ENCODE measurements around the gene SCOC.

The SCOC gene

DNA sequence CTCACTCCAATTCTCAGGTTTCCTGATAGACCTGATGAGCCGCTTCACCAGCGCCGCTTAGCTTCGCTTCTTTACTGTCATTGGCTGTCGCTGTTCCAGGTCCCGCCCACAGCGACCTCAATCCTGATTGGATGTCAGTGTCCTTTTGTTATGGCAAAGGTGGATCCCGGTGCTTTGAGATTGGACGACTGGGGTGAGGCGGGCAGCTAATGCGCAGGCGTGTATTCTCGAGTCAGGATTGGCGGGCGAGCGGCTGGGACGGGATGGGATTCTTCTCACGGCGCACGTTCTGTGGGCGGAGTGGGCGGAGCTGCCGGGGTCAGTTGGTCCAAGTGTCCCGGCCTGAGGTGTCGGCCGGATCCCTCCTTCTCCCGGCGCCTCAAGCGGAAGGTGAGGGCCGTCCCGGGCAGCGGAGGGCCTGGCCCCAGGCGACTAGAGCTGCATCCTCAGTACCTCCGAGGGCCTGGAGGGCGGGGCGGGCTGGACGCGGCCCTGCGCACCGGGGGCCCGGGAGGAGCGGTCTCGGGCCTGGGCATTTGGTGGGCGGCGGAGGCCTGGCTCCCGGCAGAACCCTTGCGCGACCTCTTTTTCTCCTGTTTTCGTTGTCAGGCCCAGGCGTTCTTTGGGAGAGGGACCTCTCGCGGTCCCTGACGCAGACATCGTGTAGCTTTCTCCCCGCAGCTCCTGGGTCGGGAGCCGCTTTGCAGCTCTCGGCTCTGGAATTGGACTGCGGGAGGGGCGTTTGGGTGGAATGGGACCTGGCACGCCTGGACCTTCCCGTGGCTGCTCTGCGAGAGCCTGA, at the start of gene SCOC:
TSS of gene SCOC (plus strand) at position 319 of the 802 bp plus-strand sequence. CDS start 5,525 bp downstream, outside the sequence.
- DNase-seq: peak; percentile 99

DNA sequence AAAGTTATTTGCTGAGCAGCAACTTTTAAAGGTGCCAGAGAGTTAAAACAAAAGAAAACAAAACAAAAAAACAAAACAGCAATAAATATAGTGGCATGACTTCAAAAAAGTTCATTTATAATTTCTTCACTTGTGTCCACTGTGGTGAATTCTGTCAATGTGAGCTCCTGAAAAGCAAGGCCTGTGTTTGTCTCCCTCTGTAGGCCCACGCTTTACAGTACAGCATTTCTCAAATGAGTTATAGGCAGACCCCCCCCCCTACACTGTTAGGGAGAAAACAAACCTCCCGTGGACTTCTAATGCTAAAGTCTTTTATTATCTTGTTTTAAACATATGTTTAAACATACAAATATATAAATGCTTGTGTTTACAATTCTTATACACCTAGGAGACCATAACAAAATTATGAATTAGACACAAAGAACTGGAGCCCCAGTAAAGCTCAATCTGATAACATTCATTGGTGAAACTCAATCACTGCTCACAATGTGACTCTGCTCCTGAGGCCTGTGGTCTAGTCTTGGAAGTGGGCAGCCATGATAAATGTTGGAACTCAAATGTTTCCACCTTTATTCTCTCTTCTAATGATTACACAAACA, 47.0 kb upstream of the SCOC start:
- peak; percentile 35 for DNase-seq

DNA sequence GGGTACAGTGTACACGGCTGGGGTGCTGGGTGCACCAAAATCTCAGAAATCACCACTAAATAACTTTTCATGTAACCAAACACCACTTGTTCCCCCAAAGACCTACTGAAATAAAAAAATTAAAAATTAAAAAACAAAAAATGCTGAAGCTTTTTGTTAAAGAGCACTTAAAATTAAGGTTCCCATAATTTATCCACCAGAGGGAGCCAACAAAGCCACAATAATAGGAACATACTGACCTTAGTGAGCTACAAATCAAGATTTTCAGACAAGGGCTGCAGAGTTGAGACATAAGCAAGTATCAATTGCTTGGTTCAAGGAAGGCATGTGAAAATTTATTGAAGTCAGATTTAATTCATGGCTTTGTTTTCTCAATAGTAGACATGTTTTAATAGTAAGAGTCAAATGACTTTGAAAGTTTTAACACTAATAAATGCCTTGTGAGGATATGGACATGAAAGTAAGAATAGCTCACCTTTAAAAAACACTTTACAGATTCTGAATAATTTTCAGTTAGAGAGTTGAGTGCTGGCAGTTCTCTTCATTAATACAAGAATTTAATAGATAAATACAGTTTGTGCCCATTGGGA, 43.0 kb upstream of the SCOC start:
- DNase-seq: no peak

DNA sequence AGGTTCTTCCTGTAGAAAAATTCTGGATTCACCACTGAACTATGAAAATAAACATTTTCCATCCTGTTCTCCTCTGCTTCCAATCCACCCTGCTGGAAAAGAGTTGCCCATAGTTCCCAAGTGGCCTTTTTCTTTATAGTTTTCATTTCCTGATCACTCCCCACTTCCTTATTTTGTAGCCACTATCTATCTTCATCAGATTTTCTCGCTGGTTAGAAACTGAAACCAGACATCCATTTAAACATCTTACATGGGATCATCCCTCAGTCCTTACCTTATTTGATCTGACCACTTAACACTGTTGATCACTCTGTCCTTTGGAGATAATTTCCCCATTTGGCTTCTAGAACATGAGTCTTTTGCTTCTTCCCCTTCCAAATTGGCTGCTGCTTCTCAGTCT, 42.2 kb upstream of the SCOC start:
- no peak for DNase-seq

DNA sequence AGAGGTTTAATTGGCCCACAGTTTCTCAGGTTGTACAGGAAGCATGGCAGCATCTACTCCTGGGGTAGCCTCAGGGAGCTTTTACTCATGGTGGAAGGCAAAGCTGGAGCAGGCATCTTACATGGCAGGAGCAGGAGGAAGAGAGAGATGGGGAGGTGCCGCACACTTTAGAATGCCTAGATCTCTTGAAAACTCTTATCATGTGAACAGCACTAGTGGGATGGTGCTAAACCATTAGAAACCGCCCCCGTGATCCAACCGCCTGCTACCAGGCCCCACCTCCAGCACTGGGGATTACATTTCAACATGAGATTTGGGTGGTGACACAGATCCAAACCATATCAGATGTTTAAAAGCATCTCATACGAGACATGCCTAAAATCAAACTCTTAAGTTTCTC, 41.6 kb upstream of the SCOC start:
- DNase-seq: no peak

DNA sequence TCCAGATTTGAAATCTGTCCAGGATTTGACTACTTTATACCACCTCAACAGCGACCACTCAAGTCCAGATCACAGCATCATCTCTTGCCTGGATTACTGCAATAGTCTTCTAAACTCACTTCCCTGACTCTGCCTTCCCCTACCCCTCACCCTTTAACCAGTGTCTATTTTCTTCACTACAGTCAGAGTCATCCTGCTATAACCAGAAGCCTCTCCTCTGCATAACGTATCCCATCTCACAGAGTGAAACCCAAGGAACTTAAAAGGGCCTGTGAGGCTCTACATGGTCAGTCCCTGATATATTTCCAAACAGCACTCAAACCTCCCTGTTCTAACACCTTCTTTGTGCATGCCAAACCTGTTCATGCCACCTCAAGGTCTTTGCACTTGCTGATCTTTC, 40.7 kb upstream of the SCOC start:
- DNase-seq: no peak

DNA sequence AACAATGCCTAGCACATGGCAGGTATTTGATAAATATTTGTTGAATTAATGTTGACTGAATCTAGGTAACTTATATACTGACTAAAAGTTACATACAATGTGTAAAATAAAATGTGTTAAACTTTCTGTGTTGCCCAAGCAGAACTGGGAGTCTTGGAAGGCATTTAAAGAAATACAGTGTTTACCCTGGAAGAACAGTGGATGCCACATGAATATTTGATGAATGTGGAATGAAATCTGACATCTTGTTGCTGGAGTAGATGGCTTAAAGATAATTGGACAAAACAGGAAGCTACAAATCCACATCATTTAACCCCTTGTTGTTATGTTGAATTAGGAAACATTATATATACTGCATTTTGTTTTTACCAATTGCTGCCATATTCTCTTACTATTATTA, 39.9 kb upstream of the SCOC start:
- DNase-seq: no peak

DNA sequence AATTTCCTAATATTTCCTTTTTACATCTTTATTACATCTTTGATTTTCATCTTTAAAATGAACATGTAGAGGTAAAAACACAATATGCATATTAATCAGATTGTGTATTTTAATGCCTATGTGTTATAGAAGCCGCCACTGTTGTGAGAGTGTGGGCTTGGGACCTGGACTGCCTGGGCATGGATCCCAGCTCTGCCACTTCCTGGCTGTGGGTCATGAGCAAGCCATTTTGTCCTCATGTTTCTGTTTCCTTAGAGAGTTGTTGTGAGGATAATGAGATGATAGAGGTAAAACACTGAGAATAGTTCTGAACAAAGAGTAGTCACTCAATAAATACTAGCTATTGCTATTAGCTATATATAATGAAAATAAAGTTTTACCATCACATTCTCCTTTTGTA, 38.4 kb upstream of the SCOC start:
- DNase-seq: no peak

DNA sequence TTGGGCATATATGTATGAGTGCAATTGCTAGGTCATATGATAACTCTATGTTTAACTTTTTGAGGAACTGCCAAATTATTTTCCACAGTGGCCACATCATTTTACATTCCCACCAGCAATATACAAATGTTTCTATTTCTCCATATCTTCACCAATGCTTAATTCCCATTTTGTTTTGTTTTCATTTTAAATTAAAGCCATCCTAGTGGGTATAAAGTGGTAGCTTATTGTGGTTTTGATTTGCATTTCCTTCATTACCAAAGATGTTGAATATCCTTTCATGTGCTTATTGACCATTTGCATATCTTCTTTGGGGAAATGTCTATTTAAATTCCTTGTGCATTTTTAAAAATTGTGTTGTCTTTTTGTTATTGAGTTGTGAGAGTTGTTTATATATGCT, 36.7 kb upstream of the SCOC start:
- no peak for DNase-seq

DNA sequence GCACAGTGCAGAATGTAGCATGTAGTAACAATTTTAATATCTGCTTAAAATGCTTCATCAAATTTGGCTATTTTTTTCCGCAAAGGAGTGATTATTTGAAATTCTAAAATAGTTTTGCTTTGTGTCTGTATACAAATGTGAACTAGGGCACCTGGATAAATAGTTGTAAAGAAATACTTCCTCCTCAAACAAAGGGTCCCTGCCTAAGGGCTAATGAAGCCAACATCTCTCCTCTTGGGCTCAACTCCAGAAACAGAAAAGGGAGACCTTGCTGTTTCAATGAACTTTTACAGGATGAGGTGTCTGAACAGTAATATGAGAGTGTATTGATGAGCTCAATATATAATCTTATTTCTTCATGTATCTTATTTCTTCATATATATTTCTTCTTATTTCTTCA, 30.8 kb upstream of the SCOC start:
- no peak for DNase-seq

DNA sequence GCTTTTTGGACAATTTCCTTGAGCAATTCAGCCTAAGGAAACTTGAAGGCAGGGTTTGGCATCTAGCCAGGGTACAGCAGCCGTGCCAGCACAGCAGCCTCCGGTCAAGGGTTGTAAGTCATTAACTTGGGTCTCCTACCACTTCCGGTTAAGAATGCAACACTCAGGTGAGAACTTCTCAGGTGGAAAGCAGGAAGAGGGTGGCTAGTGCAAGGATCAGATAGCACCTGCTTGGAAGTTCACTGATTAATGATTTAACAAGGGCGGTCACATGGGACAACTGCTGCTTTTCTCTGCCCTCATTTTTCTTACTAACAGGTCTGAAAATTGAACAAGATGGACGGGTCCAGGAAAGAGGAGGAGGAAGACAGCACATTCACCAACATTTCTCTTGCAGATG, 30.1 kb upstream of the SCOC start:
- DNase-seq: no peak

DNA sequence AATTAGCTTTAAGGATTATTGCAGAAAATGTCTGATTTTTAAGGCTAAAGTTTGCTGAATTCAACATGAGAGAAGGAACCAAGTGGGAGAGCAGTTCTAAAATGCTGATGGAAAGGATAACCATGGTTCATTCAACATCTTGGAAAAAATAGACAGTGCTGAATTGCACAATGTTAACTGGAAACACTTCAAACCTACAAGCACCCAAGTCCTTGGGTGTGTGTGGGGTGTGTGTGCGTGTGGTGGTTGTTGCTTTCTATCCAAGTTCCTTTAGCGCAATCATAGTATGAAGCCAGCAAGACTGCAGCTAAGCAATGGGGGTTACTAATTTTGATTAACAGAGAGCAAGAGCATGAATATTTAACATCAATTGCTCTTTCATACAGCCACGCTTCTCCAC, 29.3 kb upstream of the SCOC start:
- no peak for DNase-seq

DNA sequence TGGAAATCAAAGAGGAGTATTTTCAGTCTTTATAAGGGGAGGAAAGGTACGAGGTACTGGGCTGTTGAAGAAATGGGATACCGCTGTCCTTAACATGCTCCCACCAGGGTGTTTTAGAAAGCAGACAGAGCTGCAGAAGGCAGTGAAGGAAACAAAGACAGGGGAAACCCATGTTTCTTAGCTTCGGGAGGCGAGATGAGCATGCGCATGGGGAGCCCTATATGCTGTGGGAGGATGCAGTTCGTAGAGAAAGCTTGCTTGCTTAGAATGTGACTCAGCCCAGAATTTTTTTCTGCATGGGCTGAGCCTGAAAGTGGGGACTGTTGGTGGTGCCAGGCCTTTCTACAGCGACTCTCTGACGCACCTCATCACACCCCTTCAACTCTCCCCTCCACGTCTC, 28.8 kb upstream of the SCOC start:
- no peak for DNase-seq

DNA sequence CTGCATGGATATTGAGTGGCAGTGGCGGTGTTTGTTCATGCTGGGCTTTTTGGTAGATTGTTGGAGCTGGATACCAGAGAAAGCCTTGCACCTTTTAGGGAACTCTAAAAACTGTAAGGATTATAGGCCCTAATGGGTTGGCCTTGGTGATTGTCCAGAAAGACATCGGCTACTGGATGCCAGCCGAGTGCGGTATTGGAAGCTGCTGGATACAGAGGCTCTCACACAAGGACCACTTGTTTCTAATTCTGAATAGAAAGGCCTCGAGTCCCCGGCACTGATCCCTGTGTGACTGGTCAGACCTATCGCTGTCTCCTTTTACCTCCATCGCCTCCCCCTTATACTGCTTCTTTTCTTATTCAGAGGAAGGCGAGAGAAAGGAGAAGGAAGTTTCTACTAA, 27.3 kb upstream of the SCOC start:
- no peak for DNase-seq

DNA sequence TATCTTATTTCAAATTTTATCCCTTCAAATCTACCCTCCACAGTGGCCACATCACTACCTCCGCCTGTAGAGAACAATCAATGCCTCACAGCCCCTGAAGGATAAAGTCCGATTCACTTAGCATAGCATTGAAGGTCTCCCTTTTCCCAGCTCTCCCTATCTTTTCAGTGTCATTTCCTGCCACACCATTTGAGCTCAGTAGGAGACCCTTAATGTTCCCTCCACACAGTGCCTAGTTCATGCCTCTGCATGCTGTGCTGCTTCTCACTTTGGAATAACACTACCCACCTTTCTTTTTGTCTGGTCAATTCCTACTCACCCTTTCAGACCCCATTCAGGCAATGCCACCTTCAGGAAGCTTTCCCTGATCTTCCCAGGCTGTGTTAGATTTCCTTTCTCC, 23.6 kb upstream of the SCOC start:
- DNase-seq: no peak

DNA sequence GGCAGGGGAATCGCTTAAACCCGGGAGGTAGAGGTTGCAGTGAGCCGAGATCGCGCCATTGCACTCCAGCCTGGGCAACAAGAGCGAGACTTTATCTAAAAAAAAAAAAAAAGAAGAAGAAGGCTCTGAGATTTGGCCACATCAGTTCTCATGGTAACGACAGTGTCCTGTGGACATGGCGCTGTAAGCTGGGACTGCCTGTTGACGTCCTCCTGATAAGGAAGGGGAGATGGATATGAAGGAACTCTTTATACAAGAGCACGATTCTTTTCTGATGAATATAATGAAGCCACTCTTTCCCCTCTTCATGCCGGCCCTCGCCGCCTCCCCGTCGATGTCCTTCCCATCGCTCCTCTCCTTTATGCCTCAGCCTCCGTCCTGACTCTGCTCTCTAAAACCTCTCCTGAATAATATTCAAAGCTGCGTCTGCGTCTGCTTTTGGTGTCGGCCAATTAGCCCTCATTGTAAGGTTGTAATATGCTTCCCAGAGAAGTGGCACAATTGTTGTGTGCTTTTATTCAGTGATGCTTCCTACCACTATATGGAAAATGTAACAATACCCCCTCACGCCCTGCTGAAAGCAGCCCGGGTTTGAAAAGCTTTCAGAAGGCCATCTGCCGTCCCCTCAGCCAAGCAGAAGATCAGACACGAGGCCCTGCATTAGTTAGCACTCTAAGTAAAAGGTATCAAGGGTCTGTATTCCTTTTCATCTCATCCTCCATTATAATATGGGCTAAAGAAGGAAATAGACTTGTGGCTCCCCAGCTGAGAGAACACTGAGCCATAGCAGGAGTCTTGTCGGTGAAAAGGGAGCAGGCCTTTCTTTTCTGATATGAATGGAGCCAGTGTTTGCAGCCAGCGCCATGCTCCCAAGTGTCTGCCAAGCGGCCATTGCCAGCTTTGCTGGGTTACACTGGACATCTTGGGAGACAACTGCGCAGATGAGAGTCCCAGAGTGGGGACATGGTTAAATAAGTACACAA, 22.1 kb upstream of the SCOC start:
- no peak for DNase-seq

DNA sequence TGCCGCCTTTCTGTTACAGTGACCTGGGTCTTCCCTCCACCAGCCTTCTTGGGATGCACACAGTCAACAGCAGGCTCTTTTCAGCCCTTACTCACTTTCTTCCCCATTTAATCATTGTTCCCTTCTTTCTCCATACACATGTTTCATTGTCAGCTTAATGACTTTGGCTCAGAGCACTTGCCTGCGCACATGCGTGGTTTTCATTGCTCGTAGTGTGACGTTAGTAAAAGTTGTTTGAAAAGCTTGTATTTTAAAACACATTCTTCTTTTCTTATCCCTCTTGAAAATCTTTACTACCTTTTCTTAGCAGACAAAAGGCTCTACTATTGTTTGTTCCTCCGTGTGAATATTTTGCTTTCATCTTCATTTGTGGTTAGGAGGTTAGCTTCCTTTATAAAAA, 19.7 kb upstream of the SCOC start:
- no peak for DNase-seq

DNA sequence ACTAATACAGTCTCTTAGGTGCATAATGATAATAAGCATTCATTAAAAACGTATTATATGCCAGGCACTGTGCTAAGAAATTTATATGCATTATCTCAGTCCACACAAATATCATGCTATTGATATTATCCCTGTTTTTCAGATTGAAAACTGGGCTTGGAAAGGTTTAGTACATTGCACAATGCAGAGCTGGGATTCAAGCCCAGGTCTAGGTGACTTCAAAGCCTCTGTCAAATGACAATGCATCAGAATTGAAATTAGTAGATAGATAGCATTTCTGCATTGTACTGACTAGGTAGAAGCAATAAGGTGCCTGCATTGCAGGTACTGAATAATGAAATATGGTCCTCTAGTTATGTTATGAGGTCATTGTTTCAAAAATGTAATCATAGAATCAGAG, 18.2 kb upstream of the SCOC start:
- DNase-seq: no peak

DNA sequence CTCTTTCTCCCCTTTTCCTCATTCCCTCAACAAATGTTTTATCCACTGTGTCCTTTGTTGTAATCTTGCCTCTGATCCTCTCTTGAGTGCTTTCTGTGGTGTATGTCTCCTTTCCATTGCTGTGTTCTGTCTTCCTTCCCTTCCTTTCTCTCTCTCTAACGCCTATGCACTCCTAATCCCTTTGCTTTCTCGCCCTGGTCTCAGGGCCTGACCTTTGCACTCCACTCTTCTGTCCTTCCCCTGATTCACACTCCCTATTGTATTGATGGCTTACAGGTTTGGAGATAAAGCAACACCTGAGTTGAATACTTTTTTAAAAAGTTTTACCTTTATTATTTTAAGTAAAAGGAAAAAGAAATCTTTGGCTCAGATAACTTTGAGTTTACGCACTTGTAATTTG, 15.6 kb upstream of the SCOC start:
- DNase-seq: no peak

DNA sequence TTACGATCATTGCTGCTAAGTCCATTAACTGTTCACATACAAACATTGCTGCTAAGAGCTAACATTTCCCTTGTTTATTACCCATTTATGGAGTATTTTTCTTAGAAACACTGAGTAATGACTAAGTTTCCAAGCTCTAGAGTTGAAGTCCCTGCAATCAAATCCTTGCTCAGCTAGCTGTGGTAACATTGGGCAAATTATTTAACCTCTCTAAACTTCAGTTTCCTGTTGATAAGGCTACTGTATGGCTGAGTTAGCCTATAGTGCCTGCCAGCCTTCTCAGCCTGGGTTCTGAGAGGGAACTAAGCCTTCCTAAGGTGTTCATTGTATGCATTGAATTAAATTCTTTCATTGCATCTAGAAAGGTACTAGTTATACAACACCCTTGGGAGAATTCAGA, 15.2 kb upstream of the SCOC start:
- DNase-seq: no peak

DNA sequence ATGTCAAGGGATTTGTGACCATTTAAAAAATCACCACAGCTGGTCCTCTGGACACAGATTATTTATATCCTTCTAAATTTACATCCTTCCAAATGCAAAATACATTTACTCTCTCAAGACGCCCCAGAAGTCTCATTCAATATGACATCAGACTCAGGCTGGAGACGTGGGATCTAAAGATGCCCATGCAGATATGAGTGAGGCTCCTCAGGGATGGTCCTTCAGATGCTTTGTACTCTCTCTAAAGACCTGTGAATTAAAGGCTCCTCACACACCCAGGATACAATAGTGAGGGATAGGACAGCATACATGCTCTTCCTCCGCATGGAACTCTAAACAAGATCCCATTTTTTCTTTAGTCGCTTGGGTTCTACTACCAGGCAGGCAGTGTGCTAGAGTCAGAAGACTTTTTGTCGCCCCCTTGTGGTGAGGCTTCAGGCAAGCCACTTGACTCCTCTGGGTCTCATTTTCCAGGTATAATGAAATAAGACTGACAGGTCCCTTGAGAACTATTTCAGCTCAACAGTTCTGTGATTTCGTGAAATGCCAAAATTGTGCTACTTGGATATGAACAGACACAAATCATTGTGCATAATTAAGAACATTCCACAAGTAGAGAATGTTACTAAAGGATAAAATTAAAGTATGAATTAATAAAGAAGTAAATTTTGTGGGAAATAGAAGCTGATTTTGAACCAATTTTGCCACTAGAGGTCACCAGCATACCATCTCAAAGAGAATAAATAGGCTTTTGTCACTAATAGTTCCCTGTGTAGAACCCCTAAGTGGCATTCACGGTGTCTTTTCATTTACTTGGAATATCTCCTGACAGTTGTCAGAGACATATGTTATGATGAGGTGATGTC, 13.7 kb upstream of the SCOC start:
- DNase-seq: peak; percentile 50

DNA sequence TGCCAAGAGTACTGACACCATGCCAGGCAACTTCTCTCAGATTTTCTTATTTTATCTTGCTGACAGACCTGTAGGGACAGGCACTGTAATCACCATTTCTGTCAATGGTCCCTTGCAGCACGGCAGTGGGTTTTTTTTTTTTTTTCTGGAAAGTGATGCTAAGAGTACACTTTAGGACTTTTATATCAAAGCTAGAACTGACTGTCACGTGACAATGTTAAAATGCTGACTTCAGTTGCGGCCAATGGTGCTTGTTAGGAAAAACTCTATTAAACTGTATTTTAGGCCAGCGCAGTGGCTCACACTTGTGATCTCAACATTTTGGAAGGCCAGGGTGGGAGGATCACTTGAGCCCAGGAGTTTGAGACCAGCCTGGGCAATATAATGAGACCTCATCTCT, 12.3 kb upstream of the SCOC start:
- no peak for DNase-seq
